GM18907 (cell line): Measurements from ENCODE around the gene ITGB2.

ENCODE experiments used
- ATAC-seq: cut with Tn5 transposase; IDR thresholded peaks from one replicate; pipeline ENCODE4 v1.9.1; 2021; ENCODE audit warnings: mild to moderate bottlenecking, moderate library complexity; ENCODE audit not compliant: unreplicated experiment

Gene ITGB2

DNA sequence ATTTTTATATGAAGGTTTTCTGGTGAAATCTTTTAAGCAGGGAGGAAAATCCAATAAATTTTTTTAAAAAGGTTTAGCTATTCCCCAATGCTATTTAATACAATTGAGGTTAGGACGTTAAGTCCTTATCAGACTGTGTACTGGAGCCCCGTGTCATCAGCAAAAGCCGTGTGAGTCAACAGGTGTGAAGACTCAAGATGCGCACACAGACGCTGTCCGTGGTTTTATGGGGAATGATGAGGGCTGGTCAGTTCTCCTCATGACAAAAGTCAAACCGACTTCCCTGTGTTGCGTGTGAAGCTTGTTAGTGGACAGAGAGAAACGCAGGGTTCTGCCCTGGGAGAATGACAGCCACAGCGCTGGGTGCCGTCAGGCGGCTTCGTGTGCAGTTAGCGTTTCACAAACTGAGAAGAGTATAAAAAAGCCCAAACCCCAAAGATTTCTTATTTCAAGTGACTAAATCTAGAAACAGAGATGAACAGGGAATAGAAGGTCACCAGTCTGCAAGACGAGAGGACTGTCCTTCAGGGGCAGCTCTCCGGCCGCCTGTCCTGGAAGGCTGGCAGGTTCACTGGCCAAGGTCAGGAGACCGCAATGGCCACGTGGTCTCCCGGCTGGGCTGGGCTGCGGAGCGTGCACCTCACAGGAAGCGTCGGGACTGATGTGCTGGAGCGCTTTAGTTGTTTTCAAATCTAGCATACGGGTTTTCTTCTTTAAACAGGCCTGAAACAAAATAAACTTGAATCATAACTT, 69.6 kb downstream of the ITGB2 start:
- ATAC-seq = no peak

DNA sequence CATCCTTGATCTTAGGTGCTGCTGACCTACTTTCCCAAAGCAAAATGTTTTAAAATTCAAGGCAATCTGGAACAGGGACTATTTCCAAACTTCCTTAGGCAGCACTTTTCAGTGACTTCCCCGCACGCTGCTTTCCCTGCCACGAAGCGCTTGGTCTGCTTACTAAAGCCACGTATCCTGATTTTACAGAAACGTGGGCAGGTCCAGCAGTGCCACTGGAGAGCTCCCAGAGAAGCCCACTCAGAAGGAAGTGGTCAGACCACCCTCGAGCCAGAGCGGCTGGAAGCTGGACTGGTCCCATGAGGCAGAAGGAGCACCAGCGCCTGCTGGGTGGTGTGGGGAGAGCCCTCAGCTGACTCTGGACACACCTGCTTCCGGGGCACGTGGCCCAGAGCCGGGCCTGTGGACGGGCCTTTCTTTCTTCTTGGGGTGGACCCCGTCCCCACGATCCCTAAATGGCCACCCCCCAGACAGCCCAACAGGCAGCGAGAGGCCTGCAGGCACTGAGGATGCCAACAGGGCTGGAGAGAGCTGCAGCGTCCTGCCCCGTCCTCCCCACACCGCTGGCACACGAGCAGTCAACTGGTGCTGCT, 70.4 kb downstream of the ITGB2 start:
- no peak for ATAC-seq

DNA sequence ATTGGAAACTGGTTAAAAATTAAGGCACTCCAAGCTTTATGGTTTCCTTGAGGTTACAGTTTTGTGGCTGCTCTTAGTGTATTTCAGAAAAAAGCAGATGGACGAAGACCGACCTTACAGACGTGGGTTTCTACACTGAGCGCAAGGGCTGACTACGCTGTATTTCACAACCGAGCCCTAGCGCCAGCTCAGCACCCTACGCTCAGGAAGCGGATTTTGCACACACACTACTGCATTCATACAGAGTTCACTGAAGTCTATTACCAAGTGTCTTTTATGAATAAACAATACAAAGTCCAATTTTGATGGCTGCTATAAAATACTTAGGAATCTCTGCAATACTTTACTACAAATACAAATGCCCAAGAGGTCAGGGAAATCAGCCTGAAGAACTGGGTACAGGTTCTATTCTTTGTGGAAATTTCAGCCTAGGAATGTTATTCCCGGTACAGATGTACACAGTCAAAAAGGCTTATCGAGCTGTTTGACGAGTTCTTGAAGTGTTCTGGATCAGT, 71.0 kb downstream of the ITGB2 start:
- ATAC-seq = no peak

DNA sequence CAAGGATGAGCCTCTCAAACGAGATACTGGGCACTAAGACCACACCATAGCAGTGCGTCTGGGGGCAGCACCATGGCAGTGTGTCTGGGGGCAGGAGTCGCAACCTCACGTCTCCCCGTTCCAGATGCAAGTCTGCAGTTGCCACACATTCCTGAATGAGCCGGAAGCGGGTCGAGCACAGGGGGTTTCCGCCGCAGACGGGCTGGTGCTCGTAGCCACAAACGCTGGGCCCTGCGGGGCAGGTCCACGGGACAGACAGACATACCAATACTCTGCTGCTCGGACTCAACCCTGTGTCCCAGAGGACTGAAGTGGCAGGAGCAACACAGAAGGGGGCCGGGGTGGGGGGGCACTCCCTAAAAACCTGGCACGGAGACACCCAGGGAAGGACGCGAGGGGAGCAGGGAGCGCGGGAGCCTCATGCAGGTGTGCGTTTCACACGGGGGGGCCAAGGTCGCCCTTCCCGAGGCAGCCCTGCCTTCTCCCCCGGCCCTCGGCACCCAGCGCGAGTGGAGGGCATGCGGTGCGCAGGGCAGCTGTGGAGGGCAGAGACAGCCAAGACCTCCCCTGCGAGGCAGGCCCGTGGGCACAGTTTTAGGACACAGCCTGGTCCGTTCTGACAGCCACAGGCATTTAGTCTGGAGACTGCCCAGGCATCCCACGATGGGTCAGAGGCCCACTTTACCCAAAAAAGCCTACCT, 71.7 kb downstream of the ITGB2 start:
- no peak for ATAC-seq

DNA sequence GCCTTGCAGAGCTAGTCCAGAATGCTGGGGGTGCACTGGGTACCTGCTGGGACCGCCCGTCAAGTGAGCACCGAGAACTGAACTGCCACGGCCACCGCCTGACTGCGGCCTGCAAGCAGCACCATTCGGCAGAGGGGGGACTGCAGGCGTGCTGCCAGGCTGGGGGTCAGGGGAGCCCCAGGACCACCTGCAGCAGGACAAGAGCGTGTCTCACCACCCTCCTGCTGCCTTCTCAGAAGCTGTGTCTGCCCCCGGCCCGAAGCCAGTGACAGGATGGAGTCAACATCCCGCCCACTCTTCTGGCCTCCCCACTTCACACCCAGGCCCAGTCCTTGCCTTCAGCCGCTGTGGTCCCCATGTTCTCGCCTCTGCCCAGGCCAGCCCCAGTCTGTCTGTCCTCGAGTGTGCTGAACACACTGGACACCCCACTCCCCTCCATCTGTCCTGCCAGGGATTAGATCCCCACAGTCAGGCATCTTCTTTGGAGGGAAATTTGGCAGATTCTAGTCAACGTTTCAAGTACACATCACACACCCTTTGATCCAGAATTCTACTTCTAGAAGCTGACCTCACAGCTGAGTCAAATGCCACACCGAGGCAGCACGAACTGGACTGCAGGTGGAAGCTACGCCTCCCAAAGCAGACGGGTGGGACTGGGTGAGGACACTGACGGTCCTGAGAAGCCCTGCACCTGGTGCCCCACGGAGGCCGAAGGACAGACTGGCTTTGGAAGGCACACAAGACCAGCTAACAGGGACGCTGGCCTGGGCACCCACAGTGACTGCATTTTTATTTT, 73.2 kb downstream of the ITGB2 start:
- ATAC-seq = no peak

DNA sequence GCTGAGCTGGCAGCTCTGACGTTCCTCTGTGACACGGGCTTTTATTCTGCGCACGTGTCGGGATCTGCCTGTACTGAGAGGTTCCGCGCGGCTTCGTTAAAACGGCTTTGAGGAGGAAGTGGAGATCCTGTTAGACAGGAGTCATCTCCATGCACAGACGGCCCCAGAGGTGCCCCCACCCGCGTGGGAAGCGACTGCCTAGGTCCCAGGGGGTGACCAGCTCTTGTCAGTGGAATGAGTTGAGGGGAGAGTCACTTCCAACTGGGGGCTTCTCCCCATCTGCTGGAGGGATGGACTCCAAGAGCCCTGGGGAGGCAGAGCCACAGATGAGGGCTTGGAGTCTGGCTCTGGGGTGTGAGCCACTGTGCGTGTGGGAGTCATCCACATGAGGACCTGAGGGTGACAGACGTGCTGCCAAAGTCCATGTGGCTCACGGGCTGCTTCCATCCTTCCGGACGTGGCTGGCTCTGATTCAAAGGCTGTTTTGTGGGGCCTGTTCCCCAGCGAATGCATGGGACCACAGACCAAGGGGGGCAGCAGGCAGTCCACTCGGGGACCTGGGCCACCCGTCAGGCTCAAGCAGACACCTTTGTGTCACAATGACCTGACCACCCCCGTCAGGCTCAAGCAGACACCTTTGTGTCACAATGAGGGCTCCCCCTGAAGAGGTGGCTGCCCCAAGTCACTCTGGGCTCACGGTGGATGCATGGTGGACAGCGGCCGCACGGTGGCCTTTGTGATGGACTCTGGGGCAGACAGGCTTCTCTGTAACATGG, 74.0 kb downstream of the ITGB2 start:
- no peak for ATAC-seq

DNA sequence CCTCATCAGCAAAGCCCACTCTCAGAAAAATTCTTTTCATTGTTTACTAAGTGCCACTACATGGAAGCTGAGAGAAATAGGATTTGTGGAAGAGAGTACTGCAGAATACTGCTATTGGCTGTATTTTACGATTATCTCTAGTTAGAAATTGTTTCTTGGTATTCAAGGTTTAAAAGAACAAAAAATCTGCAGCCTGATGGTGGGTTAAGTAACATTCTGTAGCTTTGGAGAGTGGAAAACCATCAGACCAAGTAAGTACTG, 74.5 kb downstream of the ITGB2 start:
- no peak for ATAC-seq

DNA sequence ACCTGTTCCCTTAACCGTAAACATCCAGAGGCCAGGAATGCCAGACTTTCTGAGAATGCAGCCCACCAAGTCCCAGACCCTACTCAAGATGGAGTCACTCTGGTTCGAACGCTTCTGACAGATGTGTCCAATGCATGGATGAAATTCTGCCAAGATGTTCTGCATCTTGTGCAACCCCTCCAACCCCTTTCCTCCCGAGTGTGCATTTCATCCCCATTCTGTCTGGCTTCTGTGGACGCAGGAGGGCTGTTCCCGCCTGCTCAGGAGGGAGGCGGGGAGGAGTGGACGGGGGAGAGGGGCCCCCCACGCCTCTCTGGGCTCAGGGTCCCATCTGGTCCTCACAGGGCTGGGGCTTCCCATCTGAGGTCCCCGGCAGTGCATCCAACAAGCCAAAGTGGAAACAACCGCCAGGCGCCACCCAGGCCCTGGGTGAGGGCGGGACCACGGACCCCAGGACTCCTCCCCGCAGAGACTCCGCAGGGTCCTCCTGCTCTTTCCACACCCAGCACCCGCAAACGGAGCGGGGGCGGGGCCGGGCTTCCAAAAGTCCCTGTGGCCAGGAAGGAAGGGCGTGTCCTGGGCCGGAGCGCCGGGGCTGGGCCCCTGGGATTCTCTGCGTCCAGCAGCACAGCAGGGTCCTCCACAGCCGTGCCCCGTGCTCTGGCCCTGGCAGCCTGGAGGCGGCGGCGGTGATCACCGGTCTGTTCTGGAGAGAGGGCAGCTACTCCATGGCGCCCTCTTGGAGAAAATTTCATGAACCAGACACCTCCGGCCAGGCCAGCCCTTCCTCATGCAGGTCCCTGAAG, 75.1 kb downstream of the ITGB2 start:
- peak; percentile 61 for ATAC-seq

DNA sequence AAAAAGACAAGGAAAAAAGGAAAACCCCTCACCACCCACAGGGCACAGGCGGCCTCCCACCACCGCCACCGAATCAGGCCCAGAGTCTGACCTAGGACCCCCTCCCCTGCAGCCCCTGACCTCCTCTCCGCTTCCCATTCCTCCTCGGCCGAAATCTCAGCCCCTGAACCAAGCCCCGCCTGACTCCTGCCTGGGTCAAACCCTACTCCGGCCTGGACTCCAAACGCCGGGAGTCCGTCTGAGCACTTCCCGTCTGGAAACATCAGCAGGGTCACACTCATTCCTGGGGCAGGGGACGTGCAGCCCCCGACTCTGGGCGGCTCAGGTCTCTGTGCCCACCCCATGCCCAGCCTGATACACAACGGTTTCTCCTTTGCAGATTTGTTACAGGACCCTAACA, 76.4 kb downstream of the ITGB2 start:
- ATAC-seq = no peak

DNA sequence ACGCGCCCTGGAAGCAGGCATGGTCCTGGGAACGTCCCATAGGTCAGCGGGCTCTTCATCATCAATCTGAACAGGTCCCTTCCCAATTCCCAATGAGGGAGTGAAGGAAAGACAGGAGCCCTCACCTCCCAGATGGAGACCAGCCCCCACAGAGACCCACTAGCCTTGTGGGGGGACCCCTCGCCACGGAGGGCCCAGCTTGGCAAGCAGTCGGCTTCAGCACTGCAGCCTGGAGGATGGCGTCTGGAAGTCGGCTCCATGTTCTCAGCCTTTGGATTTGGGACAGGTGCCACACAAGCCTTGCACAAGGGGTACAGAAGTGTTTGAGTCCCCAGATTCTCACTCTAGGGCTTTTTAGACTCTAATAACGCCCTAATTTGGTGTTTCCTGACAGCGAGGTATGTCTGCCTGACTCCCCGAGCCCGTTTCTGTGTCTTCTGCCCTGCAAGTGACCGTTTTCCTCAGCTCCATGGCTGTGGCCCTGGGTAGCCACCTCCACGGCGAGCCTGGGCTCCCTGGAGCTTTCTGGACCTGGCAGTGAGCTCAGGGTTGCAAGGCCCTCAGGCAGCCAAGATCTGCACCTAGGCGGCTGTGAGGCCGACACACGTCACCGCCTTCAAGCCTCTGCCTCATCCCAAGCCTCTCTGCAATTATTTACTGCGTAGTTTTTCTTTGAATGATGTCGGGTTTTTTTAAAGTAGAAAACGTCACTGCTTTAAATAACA, 77.8 kb downstream of the ITGB2 start:
- no peak for ATAC-seq

DNA sequence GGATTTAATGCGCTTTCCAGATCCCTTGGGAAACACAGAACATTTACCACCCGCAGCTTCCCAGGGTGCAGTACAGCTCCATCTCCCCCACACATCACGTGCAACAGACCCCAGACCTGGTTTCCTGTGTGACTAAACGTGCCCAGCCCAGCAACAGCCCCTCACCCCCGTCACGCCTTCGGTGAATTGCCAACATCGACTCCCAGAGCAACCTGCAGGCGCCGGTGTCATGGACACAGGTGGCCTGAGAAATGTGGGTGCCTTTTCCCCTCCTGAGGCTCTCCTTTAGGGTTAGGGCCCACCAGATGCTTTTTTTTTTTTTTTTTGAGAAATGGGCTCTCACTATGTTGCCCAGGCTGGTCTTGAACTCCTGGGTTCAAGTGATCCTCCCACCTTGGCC, 78.6 kb downstream of the ITGB2 start:
- ATAC-seq = no peak

DNA sequence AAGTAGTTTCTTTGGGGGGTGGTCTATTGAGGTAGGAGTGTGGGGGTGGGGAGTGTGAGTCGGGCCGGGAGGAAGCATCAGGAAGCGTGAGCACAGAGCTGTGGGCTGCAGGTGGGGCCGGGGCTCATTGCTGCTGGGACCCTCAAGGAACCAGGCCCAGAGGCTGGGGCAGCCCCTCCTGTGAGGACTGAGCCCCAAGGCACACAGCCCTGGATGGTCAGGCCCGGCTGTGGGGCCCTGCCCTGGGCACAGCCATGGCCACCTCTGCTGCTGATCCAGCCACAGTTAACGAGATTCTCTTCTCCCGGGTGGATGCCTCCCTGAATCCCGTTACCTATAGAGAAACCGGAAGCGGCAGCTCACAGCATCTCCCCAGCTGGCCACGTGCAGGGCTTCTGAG, 79.9 kb downstream of the ITGB2 start:
- no peak for ATAC-seq

DNA sequence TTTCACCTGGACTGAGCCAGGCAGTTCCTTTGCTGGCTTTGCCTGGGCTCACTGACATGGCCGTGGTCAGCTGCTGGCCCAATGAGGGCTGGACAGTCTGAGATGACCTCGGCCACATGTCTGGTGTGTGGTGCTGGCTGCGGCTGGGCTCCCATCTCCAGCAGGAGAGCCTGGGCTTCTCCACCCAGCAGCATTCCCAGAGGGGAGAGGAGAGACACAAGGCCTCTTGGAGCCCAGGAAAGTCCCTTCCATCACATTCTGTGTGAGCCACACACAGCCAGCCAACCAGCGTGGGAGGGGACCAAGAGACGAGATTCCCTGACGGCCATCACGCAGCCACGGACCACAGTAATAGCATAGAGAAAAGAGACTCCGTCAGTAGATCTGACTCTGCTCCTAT, 81.7 kb downstream of the ITGB2 start:
- ATAC-seq = no peak

DNA sequence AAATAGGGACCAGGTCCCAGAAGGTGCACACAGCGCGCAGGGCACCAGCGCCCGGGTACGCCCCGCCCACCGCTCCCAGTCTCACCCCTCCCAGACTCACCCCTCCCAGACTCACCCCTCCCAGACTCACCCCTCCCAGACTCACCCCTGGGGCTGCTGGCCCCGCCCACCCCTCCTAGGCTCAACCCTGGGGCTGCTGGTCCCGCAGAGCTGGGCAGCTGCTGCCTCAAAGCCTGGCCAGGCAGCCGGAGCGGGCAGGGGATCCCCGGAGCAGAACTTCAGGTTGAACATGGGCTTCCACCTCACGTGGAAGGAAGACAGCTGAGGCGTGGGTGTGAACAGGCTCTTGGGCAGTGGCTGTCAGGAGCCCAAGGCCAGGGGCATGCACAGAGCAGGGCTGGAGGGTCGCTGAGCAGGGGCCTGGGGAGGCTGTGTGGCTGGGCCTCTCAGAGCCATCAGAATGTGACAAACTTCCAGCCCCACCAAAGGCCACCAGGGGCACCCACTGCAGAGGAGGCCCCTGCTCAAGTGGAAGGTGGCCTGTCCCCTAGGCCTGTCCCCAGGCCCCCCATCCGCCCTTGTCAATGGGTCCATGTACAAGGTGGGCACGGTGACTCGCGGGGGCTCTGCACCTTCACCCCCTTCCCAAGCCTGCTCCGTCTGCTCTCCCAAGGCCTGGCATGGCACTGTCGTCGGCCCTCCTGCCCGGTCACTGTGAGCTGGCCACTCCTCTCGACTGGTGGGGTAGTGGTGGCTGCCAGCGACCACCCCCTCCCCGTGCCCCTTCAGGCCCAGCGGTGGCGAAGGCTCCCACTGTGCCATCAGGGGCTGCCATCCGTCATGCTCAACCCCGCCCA, 82.4 kb downstream of the ITGB2 start:
- ATAC-seq = no peak

DNA sequence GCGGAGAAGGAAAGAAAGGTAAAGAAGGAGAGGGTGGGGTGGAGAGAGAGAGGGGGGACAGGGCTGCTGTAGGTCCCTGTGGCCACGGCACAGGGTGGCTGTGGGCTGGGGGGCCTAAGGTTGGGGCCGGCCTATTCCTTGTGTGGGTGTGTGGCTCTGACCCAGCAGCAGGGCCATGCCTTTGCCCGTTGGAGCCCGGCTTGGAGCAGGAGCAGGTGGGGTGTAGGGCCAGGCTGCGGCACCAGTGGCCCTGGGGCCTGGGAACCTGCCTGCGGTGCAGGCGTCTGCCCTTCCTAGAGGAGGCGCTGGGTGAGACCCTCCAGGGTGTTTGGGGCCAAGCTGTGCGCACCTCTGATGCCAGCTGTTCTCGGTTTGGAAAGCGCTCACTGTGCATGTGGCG, 83.2 kb downstream of the ITGB2 start:
- ATAC-seq = no peak

DNA sequence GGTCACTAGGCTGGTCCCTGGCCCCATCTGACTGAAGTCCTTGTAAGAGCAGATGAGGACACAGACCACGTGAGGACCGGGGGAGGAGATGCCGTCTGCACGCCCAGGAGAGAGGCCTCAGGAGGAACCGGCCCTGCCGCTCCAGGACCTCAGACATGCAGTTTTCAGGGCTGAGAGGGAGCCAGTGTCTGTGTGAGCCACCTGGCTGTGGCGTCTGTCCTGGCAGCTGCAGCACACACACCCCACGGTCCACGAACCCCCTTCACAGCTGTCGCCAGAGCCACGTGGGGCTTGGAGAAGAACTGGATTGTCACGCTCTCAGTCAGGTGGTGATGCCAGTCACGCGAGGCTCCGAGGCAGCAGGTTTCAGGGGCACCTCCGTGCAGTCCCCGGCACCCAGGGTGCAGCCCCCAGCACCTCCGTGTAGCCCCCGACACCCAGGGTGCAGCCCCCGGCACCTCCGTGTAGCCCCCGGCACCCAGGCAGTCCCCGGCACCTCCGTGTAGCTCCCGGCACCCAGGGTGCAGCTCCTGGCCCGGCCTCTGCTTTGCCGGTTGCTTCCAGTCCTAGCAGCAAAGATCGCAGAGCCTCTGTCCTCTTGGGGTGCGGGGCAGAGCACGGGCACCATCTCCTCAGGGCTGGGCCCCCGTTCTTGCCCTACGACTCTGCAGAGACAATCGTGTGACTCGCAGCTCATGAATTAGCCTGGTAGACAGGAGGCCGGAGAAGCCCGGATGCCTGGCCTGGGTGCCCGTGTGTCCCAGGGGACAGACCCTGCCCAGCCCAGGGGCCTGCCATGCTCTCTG, 83.8 kb downstream of the ITGB2 start:
- no peak for ATAC-seq

DNA sequence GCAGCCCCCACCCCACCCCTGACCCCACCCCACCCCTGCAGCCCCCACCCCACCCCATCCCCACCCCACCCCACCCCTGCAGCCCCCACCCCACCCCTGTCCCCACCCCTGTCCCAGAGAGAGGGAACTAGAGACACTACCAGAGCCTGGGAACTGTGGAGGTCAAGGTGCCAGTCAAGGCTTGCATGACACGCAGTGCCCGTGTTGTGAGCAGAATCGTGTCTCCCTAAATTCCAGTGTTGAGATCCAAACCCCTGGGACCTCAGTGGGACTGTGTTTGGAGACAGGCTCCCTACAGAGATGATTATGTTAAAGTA, 84.4 kb downstream of the ITGB2 start:
- no peak for ATAC-seq
